ENCODE measurements around the gene ADAMTS17. TPM values are rescaled to one million over a fixed set of nuclear protein-coding genes. Genes with fewer than 3 reads are reported as not detected.

The ADAMTS17 gene
- total and polyA plus RNA-seq, 8 donors: 0.31 to 14.3 (median 6.3) TPM

DNA sequence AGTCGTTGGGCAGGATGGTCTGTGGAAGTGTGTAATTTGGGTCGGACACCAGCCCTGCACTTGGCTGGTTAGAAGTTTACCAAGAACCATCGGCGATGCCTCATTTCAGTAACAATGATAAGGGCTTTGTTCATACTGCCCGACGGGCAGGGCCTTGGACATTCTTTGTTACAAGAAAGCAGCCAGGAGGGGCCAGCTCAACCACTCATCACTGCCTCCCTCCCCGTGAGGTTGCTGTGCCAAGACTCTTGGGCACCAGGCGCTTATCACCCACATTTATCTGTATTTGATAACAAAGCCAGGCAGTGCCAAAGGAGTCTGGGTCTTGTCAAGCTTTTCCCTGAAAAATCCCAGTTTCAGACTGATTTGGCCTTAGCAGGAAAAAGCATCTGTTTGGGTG lies 235.0 kb downstream of the ADAMTS17 start:
- no peak for DNase-seq
- intact Hi-C loops (cut with DNase I; ENCODE audit: low total_unique reads): no loop called here
- Histone ChIP-seq H3K27ac (no peak overlapping the region), H3K36me3 (peaks cover 0 to 3% (median 0%) of the 10 kb centered on the region in 4 donors), H3K27me3 (no peaks in the 10 kb centered on the region), H3K9me3 (no peaks in the 10 kb centered on the region), H3K4me1 (peaks cover 1 to 12% (median 7%) of the 10 kb centered on the region in 4 donors), H3K4me3 (no peak overlapping the region)
- 28 to 61% (median 34%) methylated on average over 5 to 8 of the region's 8 CpGs for WGBS, 5 donors
- no peak for TF ChIP-seq POLR2AphosphoS5 (IDR thresholded peaks at IDR 0.05)
- no peak for TF ChIP-seq EP300 (IDR thresholded peaks at IDR 0.05)
- no peak for TF ChIP-seq POLR2A (IDR thresholded peaks at IDR 0.05)
- TF ChIP-seq, protein P1, sequence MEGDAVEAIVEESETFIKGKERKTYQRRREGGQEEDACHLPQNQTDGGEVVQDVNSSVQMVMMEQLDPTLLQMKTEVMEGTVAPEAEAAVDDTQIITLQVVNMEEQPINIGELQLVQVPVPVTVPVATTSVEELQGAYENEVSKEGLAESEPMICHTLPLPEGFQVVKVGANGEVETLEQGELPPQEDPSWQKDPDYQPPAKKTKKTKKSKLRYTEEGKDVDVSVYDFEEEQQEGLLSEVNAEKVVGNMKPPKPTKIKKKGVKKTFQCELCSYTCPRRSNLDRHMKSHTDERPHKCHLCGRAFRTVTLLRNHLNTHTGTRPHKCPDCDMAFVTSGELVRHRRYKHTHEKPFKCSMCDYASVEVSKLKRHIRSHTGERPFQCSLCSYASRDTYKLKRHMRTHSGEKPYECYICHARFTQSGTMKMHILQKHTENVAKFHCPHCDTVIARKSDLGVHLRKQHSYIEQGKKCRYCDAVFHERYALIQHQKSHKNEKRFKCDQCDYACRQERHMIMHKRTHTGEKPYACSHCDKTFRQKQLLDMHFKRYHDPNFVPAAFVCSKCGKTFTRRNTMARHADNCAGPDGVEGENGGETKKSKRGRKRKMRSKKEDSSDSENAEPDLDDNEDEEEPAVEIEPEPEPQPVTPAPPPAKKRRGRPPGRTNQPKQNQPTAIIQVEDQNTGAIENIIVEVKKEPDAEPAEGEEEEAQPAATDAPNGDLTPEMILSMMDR (IDR thresholded peaks at IDR 0.05): no peak

- H3K4me1 ChIP-seq: no peaks in the 10 kb centered on the region
- H3K36me3 ChIP-seq: peaks cover 0 to 3% (median 0%) of the 10 kb centered on the region in 4 donors
- DNase-seq: no peak
- no peaks in the 10 kb centered on the region for H3K27me3 ChIP-seq
- intact Hi-C loops (cut with DNase I; ENCODE audit: low total_unique reads): no loop called here
- WGBS, 5 donors: 93 to 96% (median 95%) methylated on average over 6 of the region's 6 CpGs
- H3K9me3 ChIP-seq: no peaks in the 10 kb centered on the region
- H3K27ac ChIP-seq: no peak overlapping the region
- no peak overlapping the region for H3K4me3 ChIP-seq
- TF ChIP-seq, protein P1 (IDR thresholded peaks at IDR 0.05): no peak
- no peak for TF ChIP-seq POLR2A (IDR thresholded peaks at IDR 0.05)
- no peak for TF ChIP-seq EP300 (IDR thresholded peaks at IDR 0.05)
- no peak for TF ChIP-seq POLR2AphosphoS5 (IDR thresholded peaks at IDR 0.05)
Observed at GRCh38 chr15:100105101-100105500, 236.7 kb downstream of the ADAMTS17 start.

- intact Hi-C loops (cut with DNase I; ENCODE audit: low total_unique reads): no loop called here
- Histone ChIP-seq H3K4me3 (no peak overlapping the region), H3K27ac (no peak overlapping the region), H3K36me3 (peaks cover 0 to 3% (median 0%) of the 10 kb centered on the region in 4 donors), H3K9me3 (no peaks in the 10 kb centered on the region), H3K27me3 (no peaks in the 10 kb centered on the region), H3K4me1 (no peaks in the 10 kb centered on the region)
- no peak for DNase-seq
- WGBS, 5 donors: 90 to 97% (median 92%) methylated on average over 3 of the region's 3 CpGs
- no peak for TF ChIP-seq POLR2AphosphoS5 (IDR thresholded peaks at IDR 0.05)
- TF ChIP-seq, protein P1 (IDR thresholded peaks at IDR 0.05): no peak
- TF ChIP-seq EP300 (IDR thresholded peaks at IDR 0.05): no peak
- TF ChIP-seq POLR2A (IDR thresholded peaks at IDR 0.05): no peak
Observed at GRCh38 chr15:100104245-100104644, 237.5 kb downstream of the ADAMTS17 start.

GRCh38 chr15:100103828-100104227 lies 237.9 kb downstream of the ADAMTS17 start:
- TF ChIP-seq POLR2AphosphoS5 (IDR thresholded peaks at IDR 0.05) (no peak), EP300 (IDR thresholded peaks at IDR 0.05) (no peak), POLR2A (IDR thresholded peaks at IDR 0.05) (no peak)
- TF ChIP-seq, protein P1 (IDR thresholded peaks at IDR 0.05): no peak
- Histone ChIP-seq H3K4me1 (no peaks in the 10 kb centered on the region), H3K9me3 (no peaks in the 10 kb centered on the region), H3K4me3 (no peak overlapping the region), H3K36me3 (peaks cover 0 to 3% (median 0%) of the 10 kb centered on the region in 4 donors), H3K27ac (no peak overlapping the region), H3K27me3 (no peaks in the 10 kb centered on the region)
- DNase-seq: no peak
- intact Hi-C loops (cut with DNase I; ENCODE audit: low total_unique reads): no loop called here
- 85 to 96% (median 94%) methylated on average over 6 of the region's 6 CpGs for whole genome bisulfite sequencing, 5 donors
